Hepatocyte (in vitro differentiated cells): ENCODE data around the gene HEPN1.

ENCODE experiments used
- EZH2 ChIP-seq: fragments of 200-600 bp; sonication (generic); IDR thresholded peaks from 2 replicates; pipeline ENCODE4 v1.6.1; 2016; ENCODE audit warnings: antibody characterized with exemption, mild to moderate bottlenecking, borderline replicate concordance
- EZH2phosphoT487 ChIP-seq: fragments of 200-600 bp; sonication (generic); IDR thresholded peaks from one replicate; pipeline ENCODE4 v1.6.1; 2018; ENCODE audit warnings: antibody characterized with exemption, mild to moderate bottlenecking, low read depth, moderate library complexity; ENCODE audit not compliant: unreplicated experiment, severe bottlenecking
- TF ChIP-seq, protein P1 (sequence below): fragments of 200-600 bp; sonication (generic); IDR thresholded peaks from 2 replicates; pipeline ENCODE4 v1.5.1; 2016; ENCODE audit warnings: antibody characterized with exemption, mild to moderate bottlenecking; ENCODE audit not compliant: poor library complexity

DNA sequence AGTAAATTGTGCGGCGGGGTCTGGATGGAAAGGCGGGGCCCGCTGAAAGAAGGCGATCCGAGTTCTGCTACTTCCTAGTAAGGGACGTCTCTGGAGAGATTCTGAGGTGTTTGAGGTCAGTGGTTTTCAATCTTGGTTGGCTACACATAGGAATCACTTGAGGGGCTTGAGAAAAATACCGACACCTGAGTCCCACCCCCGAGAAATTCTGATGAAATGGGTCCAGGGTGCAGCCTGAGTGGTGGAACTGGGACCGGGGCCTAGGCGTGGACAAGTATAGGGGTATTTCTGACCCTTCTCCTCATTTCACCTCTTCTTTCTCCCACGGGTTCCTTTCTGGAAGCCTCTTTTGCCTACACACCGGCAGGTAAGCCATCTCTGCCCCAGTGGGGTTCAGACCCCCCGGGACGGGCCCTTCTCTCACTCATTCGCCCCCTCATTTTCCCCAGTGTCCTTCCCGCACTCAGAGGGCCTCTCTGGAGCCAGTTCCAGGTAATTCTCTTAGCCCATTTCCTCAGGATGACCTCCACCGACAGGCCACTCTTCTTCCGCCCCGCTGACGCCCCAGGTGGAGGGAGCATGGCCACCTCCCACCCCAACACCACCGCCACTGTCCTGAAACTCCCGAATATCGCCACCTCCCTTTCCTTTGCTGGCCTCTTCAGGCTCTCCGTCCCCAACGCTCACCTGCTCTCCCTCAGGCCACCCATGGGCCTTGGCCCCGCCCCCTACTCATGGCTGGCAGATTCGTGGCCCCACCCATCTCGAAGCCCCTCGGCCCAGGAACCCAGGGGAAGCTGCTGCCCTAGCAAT is 42.0 kb upstream of the HEPN1 start:
- TF ChIP-seq, protein P1, sequence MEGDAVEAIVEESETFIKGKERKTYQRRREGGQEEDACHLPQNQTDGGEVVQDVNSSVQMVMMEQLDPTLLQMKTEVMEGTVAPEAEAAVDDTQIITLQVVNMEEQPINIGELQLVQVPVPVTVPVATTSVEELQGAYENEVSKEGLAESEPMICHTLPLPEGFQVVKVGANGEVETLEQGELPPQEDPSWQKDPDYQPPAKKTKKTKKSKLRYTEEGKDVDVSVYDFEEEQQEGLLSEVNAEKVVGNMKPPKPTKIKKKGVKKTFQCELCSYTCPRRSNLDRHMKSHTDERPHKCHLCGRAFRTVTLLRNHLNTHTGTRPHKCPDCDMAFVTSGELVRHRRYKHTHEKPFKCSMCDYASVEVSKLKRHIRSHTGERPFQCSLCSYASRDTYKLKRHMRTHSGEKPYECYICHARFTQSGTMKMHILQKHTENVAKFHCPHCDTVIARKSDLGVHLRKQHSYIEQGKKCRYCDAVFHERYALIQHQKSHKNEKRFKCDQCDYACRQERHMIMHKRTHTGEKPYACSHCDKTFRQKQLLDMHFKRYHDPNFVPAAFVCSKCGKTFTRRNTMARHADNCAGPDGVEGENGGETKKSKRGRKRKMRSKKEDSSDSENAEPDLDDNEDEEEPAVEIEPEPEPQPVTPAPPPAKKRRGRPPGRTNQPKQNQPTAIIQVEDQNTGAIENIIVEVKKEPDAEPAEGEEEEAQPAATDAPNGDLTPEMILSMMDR, result no peak
- TF ChIP-seq EZH2 (no peak), EZH2phosphoT487 (no peak)
